Glomerular endothelial cell (primary cell): ENCODE measurements around the gene IL21R. TPM values are rescaled to one million over a fixed set of nuclear protein-coding genes. Genes with fewer than 3 reads are reported as not detected.

Source experiments
- DNase-seq: peaks from one replicate; pipeline ENCODE4 v3.0.0-alpha.2; 2011; ENCODE audit warnings: low read depth, low spot score; ENCODE audit errors: extremely low read depth
- total RNA-seq: library from RNA; depleted of rRNA; stranded (reverse); fragments of >200 nt; gene quantifications from 2 replicates; pipeline ENCODE4 v1.2.3, GENCODE V29; 2015

Gene IL21R
- total RNA-seq, 1 donor from 2014 or later = 0.47 TPM

DNA sequence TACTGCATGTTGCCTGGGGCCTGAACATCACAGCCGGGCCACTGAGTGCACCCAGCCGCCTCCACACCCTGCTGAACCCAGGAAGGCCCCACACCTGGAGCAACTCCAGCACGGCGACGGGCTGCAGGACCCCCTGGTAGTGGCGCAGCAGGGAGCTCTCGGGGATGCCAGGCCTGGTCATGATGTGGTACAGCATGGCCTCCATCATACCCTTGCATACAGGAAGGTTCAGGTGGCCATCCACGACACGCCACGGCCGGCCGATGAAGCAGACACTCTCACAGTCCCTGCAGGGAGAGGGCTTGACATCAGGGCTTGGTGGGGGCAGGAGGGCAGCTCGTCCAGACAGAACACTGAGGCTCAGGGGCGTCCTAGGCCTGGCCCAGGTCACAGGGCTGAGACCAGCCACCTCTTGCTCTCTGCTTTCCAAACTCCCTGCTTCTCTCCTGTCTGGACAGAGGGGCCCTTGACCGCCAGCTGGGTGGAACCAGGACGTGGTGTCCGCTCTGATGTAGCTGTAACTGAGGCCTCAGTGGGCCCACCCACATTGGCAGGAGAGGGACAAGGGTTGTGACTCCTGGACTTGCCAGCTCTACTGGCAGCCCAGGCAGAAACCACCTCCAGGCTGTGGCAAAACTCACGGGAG, 60.3 kb downstream of the IL21R start:
- no peak for DNase-seq

- no peak for DNase-seq
These were observed 61.1 kb downstream of the IL21R start for GRCh38 chr16:27462846-27463682.

DNA sequence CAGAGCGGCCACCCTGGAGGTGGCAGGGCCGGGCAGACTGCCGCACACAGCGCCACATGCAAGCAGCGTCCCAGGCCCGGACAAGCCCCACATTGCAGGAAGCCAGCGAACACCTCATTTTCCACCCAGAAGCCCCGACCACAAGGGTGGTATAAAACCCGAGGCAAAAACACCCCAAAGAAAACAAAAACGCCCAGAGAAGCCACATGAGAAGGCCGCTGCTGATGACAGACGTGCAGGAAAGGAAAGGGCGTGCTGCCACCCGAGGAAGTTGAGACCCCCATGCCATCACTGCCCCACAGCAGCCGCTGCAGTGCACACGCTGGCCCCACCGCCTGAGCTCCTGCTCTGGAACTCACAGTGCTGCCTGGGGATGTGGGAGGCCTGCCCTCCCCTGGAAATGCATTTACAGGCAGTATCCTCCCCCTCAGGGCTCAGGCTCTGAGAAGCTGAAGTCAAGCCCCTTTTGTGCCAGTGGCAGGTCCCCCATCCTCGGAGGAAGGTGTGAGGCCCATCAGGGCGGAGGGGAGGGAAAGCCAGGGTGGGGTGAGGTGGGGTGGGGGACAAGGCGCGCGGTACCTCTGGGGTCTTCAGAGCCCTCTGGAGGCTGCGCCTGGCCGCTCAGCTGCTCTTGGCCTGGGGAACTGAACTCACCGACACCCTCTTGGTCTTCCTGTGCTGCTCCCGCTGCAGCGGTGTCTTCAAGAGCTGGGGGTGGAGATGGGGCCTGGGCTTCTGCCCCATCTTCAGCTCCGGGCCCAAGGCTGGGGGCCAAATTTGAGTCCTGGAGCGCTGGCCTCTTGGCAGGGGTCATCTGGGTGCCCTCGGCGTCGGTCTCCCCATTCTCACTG, 62.0 kb downstream of the IL21R start:
- no peak for DNase-seq

DNA sequence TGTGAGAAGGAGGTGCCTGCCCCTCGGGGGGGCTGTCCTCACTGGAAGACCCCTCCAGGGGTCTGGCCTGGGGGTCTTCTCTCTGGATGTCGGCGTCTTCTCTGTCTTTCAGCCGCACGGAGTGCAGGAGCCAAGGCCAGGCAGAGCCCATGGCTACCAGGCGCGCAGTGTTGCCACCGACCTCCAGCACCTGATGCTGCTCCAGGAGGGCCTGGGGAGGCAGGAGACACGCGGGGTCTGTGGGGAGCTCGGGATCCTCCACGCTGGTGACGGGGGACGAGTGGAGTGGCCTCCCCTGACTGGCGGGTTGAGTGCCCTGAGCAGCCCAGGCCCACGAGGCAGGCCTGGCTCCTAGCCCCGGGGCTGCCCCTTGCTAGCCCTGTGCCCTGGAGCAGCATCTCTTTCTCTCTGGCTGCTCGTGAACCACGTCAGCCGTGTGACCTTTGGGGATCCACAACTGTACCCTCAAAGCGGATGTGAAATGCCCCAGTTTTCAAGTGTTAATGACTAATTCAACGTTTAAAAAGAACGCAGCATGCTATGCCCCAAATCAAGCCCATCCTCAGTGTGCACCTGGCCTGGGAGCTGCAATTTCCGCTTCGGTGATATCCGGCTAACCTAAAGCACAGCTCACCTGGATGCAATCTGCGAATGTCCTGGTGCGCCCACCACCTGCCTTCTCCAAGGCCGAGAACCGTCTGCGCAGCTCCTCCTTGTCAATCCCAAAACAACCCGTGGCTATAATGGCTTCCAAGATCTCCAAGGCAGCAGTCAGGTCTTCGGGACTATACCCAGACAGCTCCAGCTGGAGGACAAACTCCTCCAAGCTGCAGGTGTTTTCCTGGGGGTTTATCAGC, 62.9 kb downstream of the IL21R start:
- DNase-seq = no peak

GRCh38 chr16:27465483-27465879, 63.5 kb downstream of the IL21R start:
- DNase-seq = no peak

GRCh38 chr16:27468941-27469531, 67.1 kb downstream of the IL21R start:
- no peak for DNase-seq

GRCh38 chr16:27470567-27471431, 68.8 kb downstream of the IL21R start:
- no peak for DNase-seq

DNA sequence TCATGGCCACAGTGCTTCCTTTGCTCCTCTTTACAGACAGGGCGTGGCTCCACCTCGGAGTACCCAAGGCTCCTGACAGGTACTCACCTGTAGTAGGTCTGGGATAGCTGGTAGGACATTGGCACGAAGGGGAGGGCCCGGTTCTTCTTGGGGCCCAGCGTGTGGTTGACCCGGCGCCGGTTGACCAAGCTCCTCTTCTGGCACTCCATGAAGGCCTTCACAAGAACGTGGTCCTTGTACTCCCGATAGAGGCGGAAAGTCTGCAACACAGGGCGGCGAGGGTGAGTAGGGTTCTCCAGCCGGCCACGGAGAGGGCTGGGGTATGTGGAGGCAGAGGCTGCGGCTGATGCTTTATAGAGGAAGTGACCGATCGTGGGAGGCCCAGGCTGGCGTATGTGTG, 69.7 kb downstream of the IL21R start:
- no peak for DNase-seq

- DNase-seq = no peak
These were observed 70.4 kb downstream of the IL21R start for GRCh38 chr16:27472091-27473020.

GRCh38 chr16:27473101-27473900, 71.3 kb downstream of the IL21R start:
- DNase-seq = no peak

DNA sequence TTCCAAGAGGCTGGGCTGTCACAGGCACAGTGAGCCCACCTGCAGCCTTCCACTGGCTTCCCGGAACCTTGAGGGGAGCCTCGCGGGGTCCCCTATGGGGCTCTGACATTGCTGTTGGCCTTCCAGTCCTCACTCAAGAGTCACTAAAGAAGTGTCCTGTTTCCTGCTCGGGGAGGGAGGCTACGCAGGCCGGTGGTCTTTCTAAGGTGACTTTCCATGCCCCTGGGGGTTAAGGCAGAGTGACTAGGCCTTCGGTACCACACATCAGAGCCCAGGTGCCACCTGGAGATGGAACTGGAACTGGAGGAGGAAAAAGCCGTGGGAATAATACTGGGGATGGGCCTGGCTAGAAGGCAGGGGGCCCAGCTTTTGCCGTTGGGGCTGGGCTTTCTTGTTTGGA, 72.1 kb downstream of the IL21R start:
- DNase-seq = no peak

DNA sequence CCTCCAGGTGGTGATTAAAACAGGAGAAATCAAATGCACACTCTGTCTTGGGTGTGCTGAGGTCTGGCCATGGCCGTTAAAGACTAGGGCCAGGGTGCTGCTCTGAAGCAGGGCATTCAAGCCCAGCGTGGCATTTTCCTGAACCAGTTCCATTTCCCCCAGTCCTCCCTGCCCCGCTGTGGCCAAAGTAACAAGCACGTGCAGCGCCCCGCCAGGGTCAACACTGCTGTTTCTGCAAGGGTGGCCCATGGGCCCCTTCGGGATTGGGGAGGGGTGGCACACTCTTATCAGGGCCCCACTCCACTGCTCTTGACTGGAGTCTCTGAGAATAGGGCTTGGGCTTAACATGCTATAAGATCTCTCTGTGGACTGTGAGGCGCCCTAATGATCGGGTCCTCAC, 72.9 kb downstream of the IL21R start:
- DNase-seq = no peak

DNA sequence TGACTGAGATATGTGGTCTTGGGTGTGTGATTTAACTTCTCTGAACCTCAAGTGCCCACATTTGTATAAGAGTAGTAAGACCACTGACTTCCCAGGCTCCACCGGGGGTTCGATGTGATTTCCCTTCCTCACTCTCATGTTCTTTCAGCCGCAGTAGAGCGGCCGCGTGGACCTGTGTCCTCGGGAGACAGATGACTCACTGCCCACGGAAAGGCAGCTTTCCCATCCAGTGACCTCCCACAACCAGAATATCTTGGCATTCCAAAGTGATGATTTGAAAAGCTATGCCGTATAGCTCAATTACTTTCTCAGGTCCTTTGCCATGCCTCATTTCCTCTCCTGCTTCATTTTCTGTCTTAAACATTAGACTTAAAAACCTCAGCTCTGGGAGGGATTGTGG, 73.6 kb downstream of the IL21R start:
- DNase-seq = peak; percentile 68

DNA sequence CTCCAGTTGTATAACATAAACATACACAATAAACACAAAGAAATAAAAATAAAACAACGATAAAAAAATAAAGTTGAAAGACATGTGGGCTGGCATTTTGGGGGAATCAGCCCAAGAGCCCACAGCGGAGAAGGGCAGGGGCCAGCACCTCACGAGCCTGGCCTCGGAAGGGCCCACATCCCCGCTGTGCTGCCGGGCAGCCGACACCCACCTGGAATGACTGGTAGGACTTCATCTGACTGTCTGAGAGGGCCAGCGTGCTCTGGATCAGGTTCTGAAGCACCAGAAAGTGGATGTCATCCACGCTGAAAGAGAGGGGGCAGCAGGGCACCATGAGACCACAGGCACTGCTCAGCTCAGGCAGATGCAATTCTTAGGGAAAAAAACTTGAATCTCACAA, 74.3 kb downstream of the IL21R start:
- no peak for DNase-seq

DNA sequence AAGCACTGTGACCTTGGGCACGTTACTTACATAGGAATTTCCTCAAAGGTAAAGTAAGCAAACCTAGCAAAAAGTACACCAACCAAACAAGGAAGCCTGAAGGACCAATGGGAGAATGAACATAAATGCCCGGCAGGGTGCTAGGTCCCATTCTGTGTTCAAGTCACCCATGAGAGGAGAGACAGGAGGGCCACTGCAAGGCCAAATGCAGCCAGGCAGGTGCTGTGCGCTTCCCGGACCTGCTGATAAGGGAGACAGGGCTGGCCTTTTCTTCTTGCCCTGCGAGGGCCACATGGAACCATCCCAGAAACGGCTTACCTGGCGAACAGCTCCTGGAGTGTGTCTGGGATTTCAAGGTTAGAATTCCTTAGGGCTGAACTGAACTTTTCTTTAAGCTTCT, 78.8 kb downstream of the IL21R start:
- no peak for DNase-seq

GRCh38 chr16:27481282-27481934, 79.4 kb downstream of the IL21R start:
- DNase-seq = no peak
